ENCODE data around the gene PTPRH.

Gene PTPRH

DNA sequence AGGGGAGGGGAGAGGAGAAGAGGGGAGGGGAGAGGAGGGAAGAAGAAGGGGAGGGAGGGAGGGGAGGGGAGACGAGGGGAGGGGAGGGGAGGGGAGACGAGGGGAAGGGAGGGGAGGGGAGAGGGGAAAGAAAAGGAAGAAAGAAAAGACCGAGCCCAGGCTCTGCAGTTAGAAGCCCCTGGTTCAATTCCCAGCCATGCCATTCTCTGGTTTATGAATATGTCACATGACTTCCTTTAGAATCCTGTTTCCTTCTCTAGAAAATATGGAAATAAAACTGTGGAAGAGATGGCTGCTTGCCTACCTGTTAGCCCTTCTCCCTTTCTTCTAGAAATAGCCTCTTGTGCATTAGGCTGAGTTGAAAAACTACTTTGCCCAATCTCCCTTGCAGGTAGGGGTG is 74.6 kb downstream of the PTPRH start:
- TF ChIP-seq ZFX (IDR thresholded peaks at IDR 0.05) = no peak
- TF ChIP-seq, protein P1, sequence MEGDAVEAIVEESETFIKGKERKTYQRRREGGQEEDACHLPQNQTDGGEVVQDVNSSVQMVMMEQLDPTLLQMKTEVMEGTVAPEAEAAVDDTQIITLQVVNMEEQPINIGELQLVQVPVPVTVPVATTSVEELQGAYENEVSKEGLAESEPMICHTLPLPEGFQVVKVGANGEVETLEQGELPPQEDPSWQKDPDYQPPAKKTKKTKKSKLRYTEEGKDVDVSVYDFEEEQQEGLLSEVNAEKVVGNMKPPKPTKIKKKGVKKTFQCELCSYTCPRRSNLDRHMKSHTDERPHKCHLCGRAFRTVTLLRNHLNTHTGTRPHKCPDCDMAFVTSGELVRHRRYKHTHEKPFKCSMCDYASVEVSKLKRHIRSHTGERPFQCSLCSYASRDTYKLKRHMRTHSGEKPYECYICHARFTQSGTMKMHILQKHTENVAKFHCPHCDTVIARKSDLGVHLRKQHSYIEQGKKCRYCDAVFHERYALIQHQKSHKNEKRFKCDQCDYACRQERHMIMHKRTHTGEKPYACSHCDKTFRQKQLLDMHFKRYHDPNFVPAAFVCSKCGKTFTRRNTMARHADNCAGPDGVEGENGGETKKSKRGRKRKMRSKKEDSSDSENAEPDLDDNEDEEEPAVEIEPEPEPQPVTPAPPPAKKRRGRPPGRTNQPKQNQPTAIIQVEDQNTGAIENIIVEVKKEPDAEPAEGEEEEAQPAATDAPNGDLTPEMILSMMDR (conservative IDR thresholded peaks at IDR 0.05) = no peak
- H3K27ac ChIP-seq = no peak overlapping the region

DNA sequence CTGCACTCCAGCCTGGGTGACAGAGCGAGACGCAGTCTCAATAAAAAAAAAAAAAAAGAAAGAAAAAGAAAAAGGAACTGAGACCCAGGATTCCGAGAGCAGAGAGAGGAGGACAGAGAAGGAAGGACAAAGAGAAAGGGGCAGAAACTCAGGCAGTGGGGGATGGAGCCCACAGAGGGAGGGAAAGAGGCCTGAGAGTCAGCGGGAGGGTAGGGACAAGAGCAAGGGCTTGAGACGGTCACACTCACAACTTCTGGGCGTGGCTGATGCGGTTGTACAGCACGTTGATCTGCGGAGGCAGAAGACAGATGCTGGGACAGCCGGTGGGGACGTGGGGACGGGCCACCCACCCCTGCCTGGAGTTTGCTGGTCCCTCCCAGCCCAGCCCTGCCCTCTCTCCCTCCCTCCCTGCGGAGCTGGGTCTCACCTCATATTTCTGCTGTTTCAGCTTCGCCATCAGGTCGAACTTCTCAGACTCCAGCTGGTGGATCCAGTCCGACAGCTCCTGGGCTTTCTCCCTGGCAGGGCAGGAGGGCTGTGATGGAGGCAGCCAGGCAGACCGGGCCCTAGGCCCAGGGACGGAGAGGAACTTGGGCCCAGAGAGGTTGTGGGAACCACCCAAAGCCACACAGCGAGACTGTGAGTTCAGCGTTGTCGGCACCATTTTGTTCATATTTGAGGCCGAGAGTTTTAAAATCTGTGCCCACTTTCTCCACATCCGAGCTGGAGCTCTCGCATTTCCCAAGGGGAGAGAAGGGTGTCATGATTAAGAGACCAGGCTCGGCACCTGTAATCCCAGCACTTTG is 75.5 kb downstream of the PTPRH start:
- no peak for TF ChIP-seq ZFX (IDR thresholded peaks at IDR 0.05)
- TF ChIP-seq, protein P1 (conservative IDR thresholded peaks at IDR 0.05) = no peak
- no peak overlapping the region for H3K27ac ChIP-seq

DNA sequence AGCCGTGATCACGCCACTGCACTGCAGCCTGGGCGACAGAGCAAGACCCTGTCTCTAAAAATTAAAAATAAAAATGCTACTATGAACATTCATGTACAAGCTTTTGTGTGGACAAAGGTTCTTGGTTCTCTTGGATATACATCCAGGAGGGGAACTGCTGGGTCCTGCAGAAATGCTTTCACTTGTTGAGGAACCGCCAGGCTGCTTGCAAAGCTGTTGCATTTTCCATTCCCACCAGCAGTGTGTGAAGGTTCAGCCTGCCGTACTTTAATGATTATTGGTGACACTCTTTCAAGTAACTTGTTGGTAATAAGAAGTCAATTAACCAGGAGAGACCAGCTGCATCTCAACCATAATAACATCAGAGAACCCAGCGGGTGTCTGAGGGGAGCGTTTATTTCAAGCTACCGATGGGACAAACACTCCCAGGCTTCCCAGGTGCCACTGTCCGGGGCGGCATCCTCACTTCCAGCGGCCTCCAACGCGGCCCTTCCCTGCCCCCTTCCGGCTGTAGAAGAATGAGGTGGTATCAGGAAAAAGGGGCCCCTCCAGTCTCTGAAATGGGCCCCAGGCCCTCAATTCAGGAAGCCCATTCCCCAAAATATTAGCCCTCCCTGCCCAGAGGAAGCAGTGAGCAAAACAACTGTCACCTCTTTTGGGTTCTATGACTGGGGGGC is 76.7 kb downstream of the PTPRH start:
- TF ChIP-seq, protein P1 (conservative IDR thresholded peaks at IDR 0.05) = no peak; the same call in 1 of the 2 replicates
- no peak for TF ChIP-seq ZFX (IDR thresholded peaks at IDR 0.05)
- H3K27ac ChIP-seq = no peak overlapping the region

DNA sequence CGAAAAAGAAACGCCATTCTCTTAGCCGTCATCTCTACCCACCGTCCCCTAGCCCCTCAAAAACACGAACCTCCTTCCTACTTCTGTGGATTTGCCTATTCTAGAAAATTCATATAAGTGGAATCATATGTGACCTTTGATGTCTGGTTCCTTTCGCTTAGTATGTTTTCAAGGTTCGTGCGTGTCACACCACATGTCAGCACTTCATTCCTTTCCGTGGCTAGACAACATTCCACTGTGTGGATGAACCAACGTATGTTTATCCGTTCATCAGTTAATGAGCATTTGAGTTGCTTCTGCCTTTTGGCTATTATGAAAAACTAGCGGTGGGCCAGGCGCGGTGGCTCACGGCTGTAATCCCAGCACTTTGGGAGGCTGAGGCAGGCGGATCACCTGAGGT is 77.9 kb downstream of the PTPRH start:
- no peak for TF ChIP-seq ZFX (IDR thresholded peaks at IDR 0.05)
- TF ChIP-seq, protein P1 (conservative IDR thresholded peaks at IDR 0.05) = no peak
- no peak overlapping the region for H3K27ac ChIP-seq

Measured in C4-2B (cell line).